H1 (cell line): Measurements from ENCODE around the gene GPANK1. TPM values are rescaled to one million over a fixed set of nuclear protein-coding genes. Genes with fewer than 3 reads are reported as not detected.

Experiments
- CTCF ChIA-PET: fragments of 300-600 bp; sonication (Branson Sonifier 250); formaldehyde crosslinking; loops from one replicate; lab custom pipeline; 2021; ENCODE audit not compliant: partially characterized antibody; lab: Charles Lee
- POLR2A ChIA-PET: fragments of 300-600 bp; sonication (Branson Sonifier 250); formaldehyde crosslinking; loops from one replicate; lab custom pipeline; 2021; ENCODE audit warnings: inconsistent platforms; ENCODE audit not compliant: partially characterized antibody; lab: Charles Lee
- DNase-seq, 2 experiments: peaks; one replicate each; pipeline versions ENCODE4 v3.0.0 to v3.0.0-alpha.2; 2010 to 2022; ENCODE audit warnings: low spot score in 2 of 2, low read depth in 1 of 2, mixed read lengths in 1 of 2
- FAIRE-seq: peaks from 2 replicates; lab custom pipeline; 2011; peaks lifted over from hg19 to GRCh38; lab: Jason Lieb, UNC
- H2AFZ ChIP-seq: 2 replicates; pipeline ENCODE4 v1.8.1; 2012; ENCODE audit warnings: low read length, inconsistent platforms
- H2AK5ac ChIP-seq: 2 replicates; pipeline ENCODE4 v1.6.1; 2013; ENCODE audit warnings: low read depth, low read length
- H2BK120ac ChIP-seq: replicated peaks from 2 replicates; pipeline ENCODE3; 2013; ENCODE audit warnings: low read depth, low read length, inconsistent platforms
- H2BK12ac ChIP-seq: 2 replicates; pipeline ENCODE4 v1.6.1; 2013; ENCODE audit warnings: low read depth, low read length
- H2BK15ac ChIP-seq: 2 replicates; pipeline ENCODE4 v1.6.1; 2013; ENCODE audit warnings: low read length
- H2BK20ac ChIP-seq: 2 replicates; pipeline ENCODE4 v1.6.1; 2013; ENCODE audit warnings: low read length
- H2BK5ac ChIP-seq: 2 replicates; pipeline ENCODE4 v1.6.1; 2013; ENCODE audit warnings: low read depth, low read length
- H3K14ac ChIP-seq: 2 replicates; pipeline ENCODE4 v1.6.1; 2013; ENCODE audit warnings: inconsistent platforms; ENCODE audit not compliant: insufficient read length
- H3K18ac ChIP-seq: 2 replicates; pipeline ENCODE4 v1.6.1; 2013; ENCODE audit warnings: low read length; ENCODE audit errors: extremely low read depth
- H3K23ac ChIP-seq: 2 replicates; pipeline ENCODE4 v1.6.1; 2013; ENCODE audit warnings: inconsistent platforms; ENCODE audit not compliant: insufficient read length
- H3K23me2 ChIP-seq: 2 replicates; pipeline ENCODE4 v1.6.1; 2013; ENCODE audit warnings: low read depth, low read length
- H3K27ac ChIP-seq: 2 replicates; pipeline ENCODE4 v1.6.1; 2011; ENCODE audit warnings: low read depth, low read length, inconsistent platforms
- H3K27me3 ChIP-seq, 4 experiments: replicated peaks in 1 of 4; 1 replicate in 1 of 4; 2 replicates in 3 of 4; pipeline versions ENCODE4 v1.6.1 to v1.8.1; 2011 to 2013; ENCODE audit warnings: low read length in 3 of 4, mild to moderate bottlenecking in 3 of 4, inconsistent platforms in 2 of 4, mixed read lengths in 2 of 4, moderate library complexity in 1 of 4; ENCODE audit not compliant: control insufficient read depth in 3 of 4, insufficient read depth in 3 of 4; ENCODE audit errors: extremely low read depth in 1 of 4
- H3K36me3 ChIP-seq, 4 experiments: 2 replicates each; pipeline versions ENCODE4 v1.6.1 to v1.8.1; 2011 to 2013; ENCODE audit warnings: mild to moderate bottlenecking in 4 of 4, low read length in 3 of 4, moderate library complexity in 2 of 4, control low read depth in 1 of 4, inconsistent platforms in 1 of 4; ENCODE audit not compliant: insufficient read depth in 4 of 4, control insufficient read depth in 2 of 4
- H3K4ac ChIP-seq: replicated peaks from 2 replicates; pipeline ENCODE3; 2013; ENCODE audit warnings: low read length, low read depth, mixed read lengths, inconsistent platforms; ENCODE audit not compliant: insufficient read length
- H3K4me1 ChIP-seq, 4 experiments: replicated peaks in 1 of 4; 1 replicate in 1 of 4; 2 replicates in 3 of 4; pipeline versions ENCODE4 v1.6.1 to v1.8.1; 2011 to 2013; ENCODE audit warnings: low read length in 3 of 4, inconsistent platforms in 2 of 4, mixed read lengths in 1 of 4; ENCODE audit not compliant: insufficient read depth in 4 of 4, control insufficient read depth in 3 of 4
- H3K4me2 ChIP-seq, 2 experiments: 2 replicates each; pipeline versions ENCODE4 v1.6.1 to v1.8.1; 2011 to 2013; ENCODE audit warnings: low read depth in 2 of 2, low read length in 2 of 2, control low read depth in 1 of 2, inconsistent platforms in 1 of 2, mild to moderate bottlenecking in 1 of 2; ENCODE audit not compliant: insufficient read depth in 1 of 2
- H3K4me3 ChIP-seq, 4 experiments: fragments of 200-600, 300-600 bp in 1 of 4; sonication (generic), shearing (Covaris generic), sonication (Bioruptor Twin) in 1 of 4; 2 replicates each; pipeline versions ENCODE4 v1.5.1 to v1.8.1; 2011 to 2016; ENCODE audit warnings: low read length in 4 of 4, low read depth in 3 of 4, control low read depth in 2 of 4, inconsistent platforms in 2 of 4, mild to moderate bottlenecking in 2 of 4, mixed read lengths in 1 of 4, moderate library complexity in 1 of 4; ENCODE audit not compliant: insufficient read depth in 2 of 4; ENCODE audit errors: extremely low read depth in 1 of 4
- H3K56ac ChIP-seq: replicated peaks from 2 replicates; pipeline ENCODE3; 2013; ENCODE audit warnings: low read depth, mild to moderate bottlenecking, mixed read lengths, low read length, inconsistent platforms; ENCODE audit not compliant: insufficient read length
- H3K79me1 ChIP-seq: 2 replicates; pipeline ENCODE4 v1.6.1; 2013; ENCODE audit warnings: low read depth, low read length, control low read depth
- H3K79me2 ChIP-seq, 2 experiments: 2 replicates each; pipeline versions ENCODE4 v1.6.1 to v1.8.1; 2012 to 2013; ENCODE audit warnings: low read length in 2 of 2, mild to moderate bottlenecking in 2 of 2, inconsistent platforms in 1 of 2; ENCODE audit not compliant: insufficient read depth in 2 of 2, control insufficient read depth in 1 of 2
- H3K9ac ChIP-seq, 4 experiments: replicated peaks in 1 of 4; 1 replicate in 1 of 4; 2 replicates in 3 of 4; pipeline versions ENCODE4 v1.6.1 to v1.8.1; 2011 to 2013; ENCODE audit warnings: low read depth in 3 of 4, low read length in 3 of 4, control low read depth in 2 of 4, mild to moderate bottlenecking in 2 of 4, moderate library complexity in 2 of 4, inconsistent platforms in 1 of 4; ENCODE audit errors: extremely low read depth in 1 of 4
- H3K9me3 ChIP-seq, 2 experiments: 2 replicates each; pipeline versions ENCODE4 v1.6.1 to v1.8.1; 2012 to 2013; ENCODE audit warnings: mild to moderate bottlenecking in 2 of 2, moderate library complexity in 2 of 2, control low read depth in 1 of 2, inconsistent platforms in 1 of 2, low read depth in 1 of 2, low read length in 1 of 2, mixed read lengths in 1 of 2; ENCODE audit not compliant: insufficient read depth in 2 of 2
- H4K20me1 ChIP-seq, 2 experiments: replicated peaks in 1 of 2; 2 replicates each; pipeline versions ENCODE3 to v1.8.1; 2011 to 2013; ENCODE audit warnings: inconsistent platforms in 2 of 2, low read length in 2 of 2, mild to moderate bottlenecking in 1 of 2; ENCODE audit not compliant: insufficient read depth in 2 of 2, control insufficient read depth in 1 of 2
- H4K5ac ChIP-seq: 2 replicates; pipeline ENCODE4 v1.6.1; 2013; ENCODE audit warnings: low read length, low read depth, mixed read lengths, inconsistent platforms; ENCODE audit not compliant: insufficient read length
- H4K8ac ChIP-seq: 2 replicates; pipeline ENCODE4 v1.8.0; 2013; ENCODE audit warnings: mild to moderate bottlenecking, moderate library complexity, low read length, inconsistent platforms; ENCODE audit not compliant: insufficient read depth; ENCODE audit errors: extremely low read depth
- H4K91ac ChIP-seq: replicated peaks from 2 replicates; pipeline ENCODE3; 2013; ENCODE audit warnings: low read length, mixed read lengths, inconsistent platforms; ENCODE audit not compliant: insufficient read length
- EGR1 ChIP-seq: IDR thresholded peaks from 2 replicates; pipeline ENCODE4 v1.6.1; 2011; ENCODE audit warnings: low read depth, low read length, borderline replicate concordance
- FOSL1 ChIP-seq: IDR thresholded peaks from 2 replicates; pipeline ENCODE4 v1.6.1; 2011; ENCODE audit warnings: mild to moderate bottlenecking, low read depth, low read length, moderate library complexity; ENCODE audit not compliant: insufficient read depth
- KDM1A ChIP-seq: fragments of 200-600, 300-600 bp; sonication (generic); IDR thresholded peaks from 2 replicates; pipeline ENCODE4 v1.7.1; 2016; ENCODE audit warnings: mild to moderate bottlenecking, low read length, borderline replicate concordance
- SIN3A ChIP-seq, 2 experiments: IDR thresholded peaks in 1 of 2; conservative IDR thresholded peaks in 1 of 2; 2 replicates each; pipeline ENCODE4 v1.6.1; 2011 to 2012; ENCODE audit warnings: low read length in 2 of 2, improper control_type of control experiment in 1 of 2, low read depth in 1 of 2, mild to moderate bottlenecking in 1 of 2
- SIRT6 ChIP-seq: IDR thresholded peaks from one replicate; pipeline ENCODE4 v1.7.1; 2012; ENCODE audit warnings: low read length, inconsistent platforms
- TAF1 ChIP-seq: IDR thresholded peaks from 2 replicates; pipeline ENCODE4 v1.6.1; 2011; ENCODE audit warnings: mild to moderate bottlenecking, low read depth, low read length
- TEAD4 ChIP-seq: IDR thresholded peaks from 2 replicates; pipeline ENCODE4 v1.6.1; 2012; ENCODE audit warnings: low read depth, low read length, inconsistent platforms, mixed read lengths
- WGBS, 2 experiments: shearing (Covaris generic) in 1 of 2; methylation state at CpG; one replicate each; pipeline versions ENCODE4 v1.1.6 to v1.1.7; 2013 to 2015; ENCODE audit warnings: low lambda C conversion rate in 2 of 2, mixed read lengths in 2 of 2, inconsistent platforms in 1 of 2, low coverage in 1 of 2, missing lambda C conversion rate in 1 of 2; ENCODE audit not compliant: insufficient replicate concordance in 2 of 2, insufficient coverage in 1 of 2, insufficient read length in 1 of 2; ENCODE audit errors: extremely low coverage in 1 of 2, missing lambda C conversion rate in 1 of 2; 5-methylcytosine and 5-hydroxymethylcytosine counted together
- polyA plus RNA-seq, 7 experiments: library from polyadenylated mRNA; depleted of rRNA in 3 of 7; stranded (reverse) in 5 of 7; unstranded in 2 of 7; fragments of >200 nt in 5 of 7; fragments of 200-250 nt in 2 of 7; gene quantifications; 1 replicate in 5 of 7; 2 replicates in 1 of 7; 4 replicates in 1 of 7; pipeline versions ENCODE4 v1.2.1 to v1.2.3, GENCODE V29; 2011 to 2013; ENCODE audit warnings: missing spikeins in 2 of 7, mixed read lengths in 2 of 7
- total RNA-seq: library from RNA; stranded (reverse); fragmentation: NEBNext Ultra II Directional; extraction: Animal tissue kit (Norgen Biotek cat#: 25700); gene quantifications from 2 replicates; pipeline ENCODE4 v1.2.1, GENCODE V29; 2021

The GPANK1 gene
- total and polyA plus RNA-seq, 2 of the 8 experiments (the other 6 are each of a cell fraction or from before 2014, with no cell fraction given), result 24.5 to 30.2 TPM

GRCh38 chr6:31614075-31614619 is 50.6 kb downstream of the GPANK1 start:
- Histone ChIP-seq H4K5ac (no peak overlapping the region), H3K79me2 (no peaks in the 10 kb centered on the region), H3K27ac (no peak overlapping the region), H4K91ac (no peak overlapping the region), H3K4ac (no peak overlapping the region), H3K23me2 (peaks cover 4% of the 10 kb centered on the region; the same call in 1 of the 2 replicates)
- 91% methylated on average over 5 of the region's 8 CpGs; no CpG with 5 or more reads in 1 of the 2 experiments for WGBS, 2 experiments
- no peak for FAIRE-seq
- TF ChIP-seq KDM1A (no peak), SIRT6 (no peak), TEAD4 (no peak), EGR1 (no peak), FOSL1 (no peak), SIN3A (conservative IDR thresholded peaks at IDR 0.05 in 1 of 2, IDR thresholded peaks at IDR 0.05 in 1 of 2; ENCODE audit: low read depth in 1 of 2, low read length in 2 of 2) (no peak), TAF1 (no peak)
- TF ChIP-seq, all 59 proteins: peak for 0
- no peak overlapping the region for H3K56ac ChIP-seq
- H3K79me1 ChIP-seq, result no peaks in the 10 kb centered on the region
- no peak overlapping the region for H3K4me3 ChIP-seq
- H3K23ac ChIP-seq, result no peak overlapping the region
- H2AK5ac ChIP-seq, result peak overlapping the region; percentile 94; the same call in 1 of the 2 replicates
- H3K14ac ChIP-seq, result no peak overlapping the region
- no peaks in the 10 kb centered on the region for H3K9me3 ChIP-seq
- no peak overlapping the region for H3K4me2 ChIP-seq
- H2AFZ ChIP-seq, result no peak overlapping the region
- H2BK120ac ChIP-seq, result no peak overlapping the region
- H3K4me1 ChIP-seq, result peaks cover 2 to 12% (median 6%) of the 10 kb centered on the region in 4 experiments; a peak in 6 of 7 replicates
- H2BK12ac ChIP-seq, result no peak overlapping the region
- ChIA-PET POLR2A (interaction anchor here (0.6 to 34.9 kb wide), 8 partner anchors 10 to 72 kb away, joined by 3 to 883 read pairs (median 4); partner anchors contain the start of genes APOM, ATP6V1G2, BAG6 and C6orf47), CTCF (interaction anchor here (0.9 to 4.5 kb wide), 3 partner anchors 17 to 65 kb away, joined by 3 to 45 read pairs (median 4); no protein-coding TSS in a partner anchor)
- peak overlapping the region; percentile 38; the same call in 1 of the 2 replicates for H3K18ac ChIP-seq
- H2BK5ac ChIP-seq, result no peak overlapping the region
- H4K8ac ChIP-seq, result no peak overlapping the region
- H3K9ac ChIP-seq, result no peak overlapping the region
- H4K20me1 ChIP-seq, result no peaks in the 10 kb centered on the region
- H2BK15ac ChIP-seq, result peak overlapping the region; percentile 98; the same call in 1 of the 2 replicates
- DNase-seq, result no peak
- H3K27me3 ChIP-seq, result no peaks in the 10 kb centered on the region
- H3K36me3 ChIP-seq, result no peaks in the 10 kb centered on the region
- H2BK20ac ChIP-seq, result 0 out of 2 replicates have a peak overlapping the region, but pooled peaks have one; percentile 72
